SK-N-MC (cell line): ENCODE measurements around the gene ATOSB.

ENCODE experiments used
- DNase-seq: peaks from one replicate; pipeline ENCODE4 v3.0.0-alpha.2; 2011; ENCODE audit warnings: low read depth, low spot score
- H3K27ac ChIP-seq: fragments of 200-600 bp; sonication (generic); 2 replicates; pipeline ENCODE4 v1.5.1; 2016; ENCODE audit warnings: mixed run types
- H3K36me3 ChIP-seq: fragments of 200-600 bp; sonication (generic); 2 replicates; pipeline ENCODE4 v1.6.1; 2017; ENCODE audit warnings: antibody characterized with exemption, low read length, mixed read lengths; ENCODE audit not compliant: insufficient read depth
- H3K4me3 ChIP-seq: fragments of 200-600 bp; sonication (generic); 2 replicates; pipeline ENCODE4 v1.5.1; 2016
- H3K9ac ChIP-seq: fragments of 200-600 bp; sonication (generic); 2 replicates; pipeline ENCODE4 v1.8.0; 2017; ENCODE audit warnings: mixed run types, mixed read lengths; ENCODE audit not compliant: insufficient read length
- H3K9me3 ChIP-seq: fragments of 200-600 bp; sonication (generic); 2 replicates; pipeline ENCODE4 v1.6.1; 2017; ENCODE audit warnings: low read depth, mild to moderate bottlenecking, antibody characterized with exemption, low read length, moderate library complexity, mixed read lengths
- EZH2 ChIP-seq: fragments of 200-600 bp; sonication (generic); IDR thresholded peaks from one replicate; pipeline ENCODE4 v1.6.1; 2017; ENCODE audit warnings: antibody characterized with exemption
- FOXP2 ChIP-seq: optimal IDR thresholded peaks from 2 replicates; pipeline ENCODE3; 2011; ENCODE audit warnings: mild to moderate bottlenecking, moderate library complexity; ENCODE audit not compliant: insufficient read depth; ENCODE audit errors: extremely low read length, control extremely low read depth
- POLR2AphosphoS5 ChIP-seq: IDR thresholded peaks from 2 replicates; pipeline ENCODE4 v1.6.1; 2012; ENCODE audit warnings: mild to moderate bottlenecking, low read depth, low read length, borderline replicate concordance

The ATOSB gene

DNA sequence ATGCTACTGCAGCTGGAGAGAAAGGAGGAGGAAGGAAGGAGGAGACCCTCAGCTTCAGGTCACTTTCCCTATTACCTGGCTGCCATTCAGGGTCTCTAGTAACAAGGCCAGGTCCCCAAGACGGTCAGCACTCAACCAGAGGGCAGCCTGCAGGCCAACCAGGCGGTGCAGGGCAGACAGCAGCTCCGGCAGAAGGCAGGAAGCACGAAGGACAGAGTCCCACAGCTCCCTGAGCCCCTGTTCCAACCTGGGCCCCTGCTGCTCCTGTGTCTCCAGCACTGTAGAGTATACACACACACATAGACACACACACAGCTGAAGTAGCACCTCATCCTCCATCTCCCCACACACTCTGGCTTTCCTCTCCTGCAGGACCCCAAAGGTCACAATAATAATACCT is 37.6 kb downstream of the ATOSB start:
- peak overlapping the region; percentile 99 for H3K4me3 ChIP-seq
- H3K9ac ChIP-seq = peak overlapping the region; percentile 93
- no peak overlapping the region for H3K27ac ChIP-seq
- no peaks in the 10 kb centered on the region for H3K9me3 ChIP-seq
- no peak for TF ChIP-seq EZH2
- TF ChIP-seq POLR2AphosphoS5 = no peak
- TF ChIP-seq FOXP2 = no peak
- H3K36me3 ChIP-seq = peaks cover 38% of the 10 kb centered on the region
- DNase-seq = no peak

DNA sequence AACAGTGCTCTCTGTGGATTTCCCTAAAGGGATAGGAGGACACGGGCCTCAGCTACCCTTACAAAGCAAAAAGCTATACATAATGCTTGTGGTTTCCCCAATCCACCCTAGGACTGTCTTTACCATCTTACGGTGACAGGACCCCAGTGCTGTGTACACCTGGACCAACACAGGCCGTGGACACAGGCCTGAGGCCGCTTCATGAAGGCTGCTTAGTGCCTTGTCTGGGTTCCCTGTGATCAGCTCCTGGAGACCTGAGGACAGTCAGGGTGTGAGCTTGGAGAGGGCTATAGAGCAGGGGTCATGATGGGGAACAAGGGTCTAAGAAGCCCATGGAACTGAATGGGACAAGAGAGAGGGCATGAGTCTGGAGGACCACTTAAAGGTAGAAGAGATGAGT is 38.8 kb downstream of the ATOSB start:
- Histone ChIP-seq H3K27ac (no peak overlapping the region), H3K36me3 (peaks cover 38% of the 10 kb centered on the region), H3K9me3 (no peaks in the 10 kb centered on the region), H3K4me3 (no peak overlapping the region), H3K9ac (no peak overlapping the region)
- TF ChIP-seq POLR2AphosphoS5 = no peak
- no peak for TF ChIP-seq EZH2
- no peak for TF ChIP-seq FOXP2
- no peak for DNase-seq

DNA sequence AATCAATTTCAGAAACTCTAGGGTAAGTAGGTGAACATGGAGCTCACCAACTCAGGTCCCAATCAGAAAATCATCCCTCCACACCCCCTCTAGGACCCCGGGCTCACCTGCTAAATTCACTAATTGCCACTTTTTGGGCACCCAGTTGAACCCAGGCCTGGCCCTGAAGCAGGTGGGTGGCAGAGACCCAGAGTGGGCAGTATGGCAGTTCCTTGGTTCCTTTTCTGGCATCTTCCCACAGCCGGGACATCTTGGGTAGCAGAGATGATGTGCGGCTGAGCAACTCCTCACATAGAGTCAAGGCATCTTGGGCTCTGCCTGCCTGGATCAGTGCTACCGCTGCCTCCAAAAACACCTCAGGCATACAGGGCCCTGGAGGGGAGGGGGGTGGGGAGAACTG is 40.3 kb downstream of the ATOSB start:
- Histone ChIP-seq H3K36me3 (peaks cover 41% of the 10 kb centered on the region), H3K9me3 (no peaks in the 10 kb centered on the region), H3K4me3 (no peak overlapping the region), H3K27ac (no peak overlapping the region), H3K9ac (no peak overlapping the region)
- no peak for TF ChIP-seq FOXP2
- no peak for TF ChIP-seq EZH2
- TF ChIP-seq POLR2AphosphoS5 = no peak
- no peak for DNase-seq

GRCh38 chr9:35074791-35075190 is 40.9 kb downstream of the ATOSB start:
- Histone ChIP-seq H3K4me3 (no peak overlapping the region), H3K9ac (no peak overlapping the region), H3K36me3 (peaks cover 47% of the 10 kb centered on the region), H3K27ac (no peak overlapping the region), H3K9me3 (no peaks in the 10 kb centered on the region)
- DNase-seq = no peak
- TF ChIP-seq FOXP2 = no peak
- no peak for TF ChIP-seq EZH2
- no peak for TF ChIP-seq POLR2AphosphoS5

GRCh38 chr9:35074141-35074540 is 41.5 kb downstream of the ATOSB start:
- no peak for DNase-seq
- peaks cover 50% of the 10 kb centered on the region for H3K36me3 ChIP-seq
- no peak overlapping the region for H3K4me3 ChIP-seq
- no peaks in the 10 kb centered on the region for H3K9me3 ChIP-seq
- no peak for TF ChIP-seq EZH2
- no peak for TF ChIP-seq FOXP2
- no peak for TF ChIP-seq POLR2AphosphoS5
- no peak overlapping the region for H3K27ac ChIP-seq
- no peak overlapping the region for H3K9ac ChIP-seq

DNA sequence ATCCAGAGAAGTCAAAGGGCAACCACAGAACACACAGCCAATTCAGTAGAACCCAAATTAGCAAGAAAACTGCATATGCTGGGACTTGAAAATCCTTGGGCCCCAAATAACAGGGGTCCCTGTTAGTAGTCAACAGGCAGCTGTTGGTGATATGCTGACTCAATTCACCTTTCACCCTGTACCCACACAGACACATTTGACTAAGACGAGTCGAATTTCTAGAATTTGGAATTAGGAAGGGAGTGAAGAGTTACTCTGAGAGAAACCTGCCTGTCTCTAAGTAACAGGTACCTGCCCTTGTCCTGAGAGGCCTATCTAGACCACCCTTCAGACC is 42.4 kb downstream of the ATOSB start:
- H3K36me3 ChIP-seq = peaks cover 59% of the 10 kb centered on the region
- H3K4me3 ChIP-seq = peak overlapping the region; percentile 52; the same call in 1 of the 2 replicates
- TF ChIP-seq FOXP2 (no peak), EZH2 (no peak), POLR2AphosphoS5 (no peak)
- no peaks in the 10 kb centered on the region for H3K9me3 ChIP-seq
- peak overlapping the region; percentile 69 for H3K27ac ChIP-seq
- no peak overlapping the region for H3K9ac ChIP-seq
- no peak for DNase-seq

GRCh38 chr9:35072461-35073278 is 43.0 kb downstream of the ATOSB start, which contains the start of gene VCP:
VCP (minus strand) TSS chr9:35072625; CDS start chr9:35072353, 272 bp downstream.
- peak within 1 kb of the TSS; percentile 89 for H3K9ac ChIP-seq
- TF ChIP-seq POLR2AphosphoS5 (peak; percentile 97), FOXP2 (no peak)
- peak within 1 kb of the TSS; percentile 95 for H3K4me3 ChIP-seq
- H3K36me3 ChIP-seq = peaks cover 64% of the 10 kb centered on the region
- H3K27ac ChIP-seq = peak within 1 kb of the TSS; percentile 98
- H3K9me3 ChIP-seq = no peaks in the 10 kb centered on the region
- DNase-seq = peak; percentile 97

DNA sequence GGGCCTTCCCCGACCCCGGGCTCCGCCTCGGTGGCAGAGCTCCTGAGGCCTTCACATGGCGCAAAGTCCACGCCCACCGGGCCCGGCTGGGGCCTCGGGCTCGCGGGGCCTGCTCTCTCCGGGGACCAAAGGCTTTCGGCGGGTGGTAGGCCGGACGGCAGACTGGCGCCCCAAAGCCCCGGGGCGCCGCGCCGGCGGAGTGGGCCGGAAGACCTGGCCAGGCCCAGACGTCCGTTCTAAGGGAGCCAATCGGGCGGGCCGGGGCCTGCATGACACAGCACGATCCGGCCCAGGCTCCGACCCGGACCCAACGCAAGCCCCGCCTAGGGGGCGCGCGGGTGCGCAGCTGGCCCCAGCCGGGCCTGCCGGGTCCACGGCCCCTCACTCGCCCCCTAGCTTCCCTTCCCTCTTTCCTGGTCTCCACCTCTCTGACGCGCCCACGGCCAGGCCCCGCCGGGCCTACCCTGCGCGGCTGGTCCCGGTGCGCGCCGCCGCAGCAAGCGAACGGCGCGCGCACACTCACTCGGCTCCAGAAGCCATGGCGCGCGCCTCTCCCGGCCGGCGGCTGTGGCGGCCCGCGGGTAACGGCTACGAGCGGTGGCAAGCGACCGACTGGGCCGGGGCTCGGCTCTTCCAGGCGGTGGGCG is 43.7 kb downstream of the ATOSB start:
- peak overlapping the region; percentile 89 for H3K9ac ChIP-seq
- no peak for DNase-seq
- H3K9me3 ChIP-seq = no peaks in the 10 kb centered on the region
- H3K27ac ChIP-seq = peak overlapping the region; percentile 98
- H3K4me3 ChIP-seq = peak overlapping the region; percentile 95
- peaks cover 71% of the 10 kb centered on the region for H3K36me3 ChIP-seq
- no peak; the same call in 1 of the 2 replicates for TF ChIP-seq POLR2AphosphoS5
- TF ChIP-seq EZH2 = no peak
- no peak for TF ChIP-seq FOXP2
